WTC11 (cell line): ENCODE results near the gene CCDC83. TPM values are rescaled to one million over a fixed set of nuclear protein-coding genes. Genes with fewer than 3 reads are reported as not detected.

ENCODE experiments used
- ATAC-seq: fragments of 200-7000 bp; cut with Tn5 transposase; 2 replicates; pipeline ENCODE4 v1.10.0; 2021; ENCODE audit warnings: mild to moderate bottlenecking, moderate library complexity
- CTCF ChIA-PET: fragments of 300-600 bp; sonication (Branson Sonifier 250); formaldehyde crosslinking; loops from one replicate; lab custom pipeline; 2021; ENCODE audit warnings: antibody characterized with exemption; lab: Charles Lee
- POLR2A ChIA-PET: fragments of 350-600 bp; sonication (Branson Sonifier 250); formaldehyde crosslinking; loops from one replicate; lab custom pipeline; 2021; ENCODE audit warnings: antibody characterized with exemption; lab: Charles Lee
- DNase-seq: peaks from one replicate; pipeline ENCODE4 v3.0.0; 2021; ENCODE audit warnings: low spot score
- H3K27ac Mint-ChIP-seq: 2 replicates; pipeline ENCODE4 v1.8.0; 2021; ENCODE audit warnings: mixed read lengths
- H3K27me3 Mint-ChIP-seq: 2 replicates; pipeline ENCODE4 v1.8.0; 2021; ENCODE audit warnings: low read depth, mild to moderate bottlenecking, moderate library complexity, mixed read lengths
- H3K36me3 Mint-ChIP-seq: 2 replicates; pipeline ENCODE4 v1.8.0; 2021; ENCODE audit warnings: mixed read lengths
- H3K4me1 Mint-ChIP-seq: 2 replicates; pipeline ENCODE4 v1.8.0; 2022; ENCODE audit warnings: mixed read lengths
- H3K4me3 Mint-ChIP-seq: 2 replicates; pipeline ENCODE4 v1.8.0; 2021; ENCODE audit warnings: mild to moderate bottlenecking, moderate library complexity, mixed read lengths
- H3K9me3 Mint-ChIP-seq: 2 replicates; pipeline ENCODE4 v1.8.0; 2021; ENCODE audit warnings: mixed read lengths
- AR ChIP-seq: fragments of 250-450 bp; sonication (Bioruptor Pico); IDR thresholded peaks from 2 replicates; pipeline ENCODE4 v1.9.0; 2021; ENCODE audit warnings: mild to moderate bottlenecking
- ATF6 ChIP-seq: sonication (generic); formaldehyde crosslinking; IDR thresholded peaks from 2 replicates; pipeline ENCODE4 v1.8.1; 2023; ENCODE audit warnings: mild to moderate bottlenecking, missing genetic modification reagents
- CREM ChIP-seq: sonication (generic); formaldehyde crosslinking; IDR thresholded peaks from 2 replicates; pipeline ENCODE4 v1.8.1; 2022; ENCODE audit warnings: mild to moderate bottlenecking, missing genetic modification reagents, moderate library complexity
- MYBL2 ChIP-seq: sonication (generic); formaldehyde crosslinking; IDR thresholded peaks from 2 replicates; pipeline ENCODE4 v1.8.1; 2023; ENCODE audit warnings: mild to moderate bottlenecking, moderate library complexity, missing genetic modification reagents
- RELA ChIP-seq: sonication (generic); formaldehyde crosslinking; IDR thresholded peaks from 2 replicates; pipeline ENCODE4 v1.8.1; 2022; ENCODE audit warnings: missing genetic modification reagents, mild to moderate bottlenecking, borderline replicate concordance
- USF2 ChIP-seq: sonication (generic); formaldehyde crosslinking; IDR thresholded peaks from 2 replicates; pipeline ENCODE4 v1.8.1; 2023; ENCODE audit warnings: mild to moderate bottlenecking, missing genetic modification reagents, moderate library complexity
- ZNF317 ChIP-seq: sonication (generic); formaldehyde crosslinking; IDR thresholded peaks from 2 replicates; pipeline ENCODE4 v1.8.1; 2023; ENCODE audit warnings: low read depth, mild to moderate bottlenecking, moderate library complexity, missing genetic modification reagents, borderline replicate concordance
- ZNF396 ChIP-seq: fragments of 250-450 bp; sonication (Bioruptor Pico); IDR thresholded peaks from 2 replicates; pipeline ENCODE4 v1.8.0; 2021; ENCODE audit warnings: mild to moderate bottlenecking, moderate library complexity, borderline replicate concordance
- ZNF671 ChIP-seq: fragments of 250-450 bp; sonication (Bioruptor Pico); IDR thresholded peaks from 2 replicates; pipeline ENCODE4 v1.8.0; 2021; ENCODE audit warnings: mild to moderate bottlenecking
- total RNA-seq: library from RNA; stranded (reverse); gene quantifications from 3 replicates; pipeline ENCODE4 v1.2.3, GENCODE V29; 2021

Gene CCDC83
- total RNA-seq, 1 experiment from 2014 or later: not detected

- no peaks in the 10 kb centered on the region for H3K36me3 Mint-ChIP-seq
- DNase-seq: no peak
- CTCF ChIA-PET: no interaction called here
- peaks cover 28% of the 10 kb centered on the region for H3K27me3 Mint-ChIP-seq
- H3K4me3 Mint-ChIP-seq: no peak overlapping the region
- no peaks in the 10 kb centered on the region for H3K9me3 Mint-ChIP-seq
- ATAC-seq: no peak
- TF ChIP-seq AR: no peak
- no peak overlapping the region for H3K27ac Mint-ChIP-seq
- H3K4me1 Mint-ChIP-seq: peaks cover 8% of the 10 kb centered on the region
- POLR2A ChIA-PET: no interaction called here
These were observed 39.8 kb upstream of the CCDC83 start for GRCh38 chr11:85815186-85815931.

- Mint-ChIP-seq H3K9me3 (no peaks in the 10 kb centered on the region), H3K36me3 (no peaks in the 10 kb centered on the region), H3K4me1 (no peaks in the 10 kb centered on the region), H3K4me3 (no peak overlapping the region), H3K27me3 (no peaks in the 10 kb centered on the region; the same call in 1 of the 2 replicates), H3K27ac (no peak overlapping the region)
- POLR2A ChIA-PET: no interaction called here
- CTCF ChIA-PET: no interaction called here
- TF ChIP-seq CREM (CRISPR knock-in tag) (no peak), RELA (CRISPR knock-in tag) (no peak), AR (no peak), USF2 (no peak)
- ATAC-seq (no peak), DNase-seq (no peak)
These were observed 35.7 kb upstream of the CCDC83 start for GRCh38 chr11:85819441-85819840.

- Mint-ChIP-seq H3K27ac (no peak overlapping the region), H3K9me3 (no peaks in the 10 kb centered on the region), H3K27me3 (no peaks in the 10 kb centered on the region; the same call in 1 of the 2 replicates), H3K36me3 (no peaks in the 10 kb centered on the region), H3K4me3 (no peak overlapping the region), H3K4me1 (no peaks in the 10 kb centered on the region)
- ATAC-seq: no peak
- DNase-seq: no peak
- no peak for TF ChIP-seq ZNF396 (CRISPR knock-in tag)
- TF ChIP-seq MYBL2 (CRISPR knock-in tag): no peak
- TF ChIP-seq ZNF317 (CRISPR knock-in tag): no peak
- TF ChIP-seq ATF6 (CRISPR knock-in tag): no peak
- no peak for TF ChIP-seq ZNF671 (CRISPR knock-in tag)
- no peak for TF ChIP-seq CREM (CRISPR knock-in tag)
- ChIA-PET CTCF (no interaction called here), POLR2A (no interaction called here)
These were observed 33.5 kb upstream of the CCDC83 start for GRCh38 chr11:85821636-85822035.
